Endothelial cell of umbilical vein (primary cell): Measurements from ENCODE around the gene PZP. TPM values are rescaled to one million over a fixed set of nuclear protein-coding genes. Genes with fewer than 3 reads are reported as not detected.

Experiments used
- BruUV-seq: library from RNA; stranded (reverse); fragments of 400-500 nt; replicated peaks from 2 replicates; lab custom pipeline; 2021; lab: Mats Ljungman, UMichigan
- CTCF ChIA-PET: fragments of 300-600, 350-600 bp; sonication (Branson Sonifier 250); formaldehyde crosslinking; loops from one replicate; lab custom pipeline; 2021; ENCODE audit warnings: antibody characterized with exemption, inconsistent platforms; lab: Charles Lee
- POLR2A ChIA-PET: fragments of 300-600, 350-600 bp; sonication (Branson Sonifier 250); formaldehyde crosslinking; loops from one replicate; lab custom pipeline; 2021; ENCODE audit warnings: antibody characterized with exemption, inconsistent platforms; lab: Charles Lee
- DNase-seq: peaks from one replicate; pipeline ENCODE4 v3.0.0-alpha.2; 2011; ENCODE audit warnings: low read depth, low spot score
- FAIRE-seq: peaks from 2 replicates; lab custom pipeline; 2011; peaks lifted over from hg19 to GRCh38; lab: Jason Lieb, UNC
- H2AFZ ChIP-seq: 2 replicates; pipeline ENCODE4 v1.6.0; 2012; ENCODE audit warnings: low read depth, low read length, control low read depth, inconsistent platforms
- H3K27ac ChIP-seq: 2 replicates; pipeline ENCODE4 v1.5.1; 2011; ENCODE audit warnings: low read depth, mild to moderate bottlenecking, control low read depth, low read length, moderate library complexity; ENCODE audit not compliant: insufficient read depth
- H3K27me3 ChIP-seq, 2 experiments: 2 replicates each; pipeline versions ENCODE4 v1.6.0 to v1.6.1; 2011; ENCODE audit warnings: low read length in 2 of 2, mixed read lengths in 1 of 2; ENCODE audit not compliant: control insufficient read depth in 2 of 2, insufficient read depth in 2 of 2
- H3K36me3 ChIP-seq, 2 experiments: 2 replicates in 1 of 2; 3 replicates in 1 of 2; pipeline ENCODE4 v1.5.1; 2011; ENCODE audit warnings: low read length in 2 of 2, mild to moderate bottlenecking in 1 of 2, moderate library complexity in 1 of 2; ENCODE audit not compliant: control insufficient read depth in 2 of 2, insufficient read depth in 2 of 2; ENCODE audit errors: extremely low read depth in 1 of 2
- H3K4me1 ChIP-seq: 3 replicates; pipeline ENCODE4 v1.5.1; 2011; ENCODE audit warnings: mild to moderate bottlenecking, low read length; ENCODE audit not compliant: control insufficient read depth, insufficient read depth; ENCODE audit errors: extremely low read depth
- H3K4me2 ChIP-seq: 2 replicates; pipeline ENCODE4 v1.6.1; 2011; ENCODE audit warnings: low read length, control low read depth, mixed read lengths; ENCODE audit not compliant: insufficient read depth
- H3K4me3 ChIP-seq, 3 experiments: fragments of 200-600 bp in 1 of 3; sonication (generic), shearing (Covaris generic) in 1 of 3; replicated peaks in 1 of 3; 2 replicates each; pipeline ENCODE4 v1.5.1; 2011 to 2016; ENCODE audit warnings: control low read depth in 3 of 3, low read length in 3 of 3, mild to moderate bottlenecking in 2 of 3, inconsistent platforms in 1 of 3, low read depth in 1 of 3, moderate library complexity in 1 of 3; ENCODE audit not compliant: insufficient read depth in 1 of 3
- H3K79me2 ChIP-seq: 2 replicates; pipeline ENCODE4 v1.6.0; 2012; ENCODE audit warnings: low read length, inconsistent platforms; ENCODE audit not compliant: control insufficient read depth, insufficient read depth
- H3K9ac ChIP-seq: replicated peaks from 2 replicates; pipeline ENCODE3; 2011; ENCODE audit warnings: low read length, control low read depth; ENCODE audit not compliant: insufficient read depth; ENCODE audit errors: extremely low read depth
- H3K9me1 ChIP-seq: replicated peaks from 3 replicates; pipeline ENCODE4 v1.6.0; 2011; ENCODE audit warnings: mild to moderate bottlenecking, low read length; ENCODE audit not compliant: control insufficient read depth, insufficient read depth; ENCODE audit errors: extremely low read depth
- H3K9me3 ChIP-seq: replicated peaks from 2 replicates; pipeline ENCODE4 v1.5.1; 2012; ENCODE audit warnings: low read length, inconsistent platforms; ENCODE audit not compliant: control insufficient read depth, insufficient read depth
- H4K20me1 ChIP-seq: replicated peaks from 2 replicates; pipeline ENCODE3; 2011; ENCODE audit warnings: mild to moderate bottlenecking, low read length; ENCODE audit not compliant: control insufficient read depth, insufficient read depth; ENCODE audit errors: extremely low read depth
- CTCF ChIP-seq, 2 donors: IDR thresholded peaks; 1 replicate in 1 of 2; 2 replicates in 1 of 2; pipeline ENCODE4 v1.5.1; 2011; ENCODE audit warnings: low read length in 2 of 2, mild to moderate bottlenecking in 2 of 2, moderate library complexity in 2 of 2, control low read depth in 1 of 2, inconsistent platforms in 1 of 2, low read depth in 1 of 2; ENCODE audit not compliant: insufficient read depth in 1 of 2; ENCODE audit errors: extremely low read depth in 1 of 2
- EZH2 ChIP-seq: IDR thresholded peaks from 2 replicates; pipeline ENCODE4 v1.6.1; 2012; ENCODE audit warnings: borderline replicate concordance, low read depth, mild to moderate bottlenecking, moderate library complexity, low read length, inconsistent platforms; ENCODE audit not compliant: severe bottlenecking
- FOS ChIP-seq: IDR thresholded peaks from 2 replicates; pipeline ENCODE4 v1.6.1; 2011; ENCODE audit warnings: mild to moderate bottlenecking, low read length, moderate library complexity, borderline replicate concordance; ENCODE audit not compliant: insufficient read depth
- GATA2 ChIP-seq: IDR thresholded peaks from 2 replicates; pipeline ENCODE4 v1.7.0; 2011; ENCODE audit warnings: low read depth, mild to moderate bottlenecking, moderate library complexity, mixed read lengths, low read length; ENCODE audit not compliant: insufficient read length, insufficient read depth
- JUN ChIP-seq: IDR thresholded peaks from 2 replicates; pipeline ENCODE4 v1.6.1; 2011; ENCODE audit warnings: borderline replicate concordance, low read depth; ENCODE audit not compliant: insufficient read length, insufficient read depth
- MAX ChIP-seq: IDR thresholded peaks from 2 replicates; pipeline ENCODE4 v1.6.1; 2011; ENCODE audit not compliant: insufficient read depth, insufficient read length
- MYC ChIP-seq: IDR thresholded peaks from one replicate; pipeline ENCODE4 v1.6.1; 2011; ENCODE audit warnings: mild to moderate bottlenecking, low read depth, low read length
- POLR2A ChIP-seq: IDR thresholded peaks from 2 replicates; pipeline ENCODE4 v1.6.1; 2012; ENCODE audit warnings: low read depth, mild to moderate bottlenecking, control low read depth, low read length
- POLR2AphosphoS5 ChIP-seq: IDR thresholded peaks from 2 replicates; pipeline ENCODE4 v1.6.1; 2012; ENCODE audit warnings: low read depth, mild to moderate bottlenecking, control low read depth, low read length, moderate library complexity; ENCODE audit not compliant: insufficient read depth
- dilution Hi-C: fragments of 300-500 bp; cut with MboI; formaldehyde crosslinking; loops from one replicate; pipeline ENCODE4 v1.15.0; 2019; ENCODE audit warnings: low sequenced_read_pairs; ENCODE audit not compliant: extremely low pct_ligation_motif_present
- intact Hi-C: fragments of 100-400 bp; cut with micrococcal nuclease; formaldehyde crosslinking; loops from one replicate; pipeline ENCODE4 v1.10.0; 2022
- polyA plus RNA-seq, 4 experiments: library from polyadenylated mRNA; depleted of rRNA in 3 of 4; stranded (reverse) in 3 of 4; unstranded in 1 of 4; fragments of >200 nt; gene quantifications; 2 replicates each; pipeline versions ENCODE4 v1.2.1 to v1.2.3, GENCODE V29; 2011 to 2012; ENCODE audit warnings: missing spikeins in 1 of 4
- total RNA-seq: library from RNA; stranded (reverse); gene quantifications from 2 replicates; pipeline ENCODE4 v1.2.3, GENCODE V29; 2021

The PZP gene
- total and polyA plus RNA-seq, 2 donors (not counting 3 experiments of a cell fraction or from before 2014, with no cell fraction given) = 0.73 to 0.84 TPM

- intact Hi-C loops (no loop called here), dilution Hi-C loops (no loop called here)
- Histone ChIP-seq H3K79me2 (no peaks in the 10 kb centered on the region), H3K9ac (no peak overlapping the region), H3K4me1 (no peaks in the 10 kb centered on the region), H3K9me1 (no peaks in the 10 kb centered on the region), H3K9me3 (no peaks in the 10 kb centered on the region), H4K20me1 (no peaks in the 10 kb centered on the region), H3K36me3 (no peaks in the 10 kb centered on the region), H3K27ac (no peak overlapping the region), H3K4me3 (no peak overlapping the region), H3K4me2 (no peak overlapping the region), H3K27me3 (peaks cover 0 to 2% of the 10 kb centered on the region in 2 experiments), H2AFZ (no peak overlapping the region)
- no TSS peak for BruUV-seq
- TF ChIP-seq FOS = no peak
- no peak for TF ChIP-seq CTCF (IDR thresholded peaks at IDR 0.05; ENCODE audit: extremely low read depth in 1 of 2, insufficient read depth in 1 of 2, low read depth in 1 of 2, low read length in 2 of 2)
- no peak for TF ChIP-seq GATA2
- TF ChIP-seq POLR2AphosphoS5 = no peak
- no peak for TF ChIP-seq MYC
- TF ChIP-seq MAX = no peak
- TF ChIP-seq EZH2 = no peak
- TF ChIP-seq JUN = no peak
- TF ChIP-seq POLR2A = no peak
- DNase-seq (no peak), FAIRE-seq (no peak)
- POLR2A ChIA-PET = no interaction called here
- CTCF ChIA-PET = interaction anchor here (0.9 to 1.6 kb wide), 3 partner anchors 10 to 220 kb away, joined by 3 to 7 read pairs (median 3); no protein-coding TSS in a partner anchor
Observed at GRCh38 chr12:9111525-9111924, 96.7 kb downstream of the PZP start.
